Femur (tissue), 1 donor: ENCODE data around the gene CA9.

Experiments
- DNase-seq: peaks from one replicate; pipeline ENCODE4 v3.0.0-alpha.2; 2017

CA9 gene

GRCh38 chr9:35696520-35697215 is 22.9 kb downstream of the CA9 start:
- peak; percentile 62 for DNase-seq

- no peak for DNase-seq
These were observed 23.8 kb downstream of the CA9 start for GRCh38 chr9:35697486-35697885.

- no peak for DNase-seq
These were observed 24.5 kb downstream of the CA9 start for GRCh38 chr9:35698231-35698630.

- no peak for DNase-seq
These were observed 26.3 kb downstream of the CA9 start for GRCh38 chr9:35700031-35700430.

- no peak for DNase-seq
These were observed 27.2 kb downstream of the CA9 start for GRCh38 chr9:35700942-35701341.

- DNase-seq = no peak
These were observed 29.0 kb downstream of the CA9 start for GRCh38 chr9:35702696-35703095.

- no peak for DNase-seq
These were observed 30.4 kb downstream of the CA9 start for GRCh38 chr9:35703906-35704672.

- DNase-seq = no peak
These were observed 31.6 kb downstream of the CA9 start for GRCh38 chr9:35705372-35705771.

- no peak for DNase-seq
These were observed 32.2 kb downstream of the CA9 start for GRCh38 chr9:35705836-35706430.

GRCh38 chr9:35706951-35707350 is 33.2 kb downstream of the CA9 start:
- no peak for DNase-seq

- DNase-seq = no peak
These were observed 34.4 kb downstream of the CA9 start for GRCh38 chr9:35708146-35708545.

GRCh38 chr9:35710818-35711500 is 37.2 kb downstream of the CA9 start:
- DNase-seq = no peak

- no peak for DNase-seq
These were observed 38.0 kb downstream of the CA9 start for GRCh38 chr9:35711501-35712428.

GRCh38 chr9:35712762-35713400 is 39.2 kb downstream of the CA9 start:
- DNase-seq = no peak

GRCh38 chr9:35713578-35713977 is 39.9 kb downstream of the CA9 start:
- DNase-seq = no peak

- DNase-seq = no peak
These were observed 40.4 kb downstream of the CA9 start for GRCh38 chr9:35714123-35714522.

GRCh38 chr9:35714579-35715252 is 41.0 kb downstream of the CA9 start:
- no peak for DNase-seq

- no peak for DNase-seq
These were observed 42.5 kb downstream of the CA9 start for GRCh38 chr9:35716230-35716629.

- no peak for DNase-seq
These were observed 43.6 kb downstream of the CA9 start for GRCh38 chr9:35717132-35717870.

- DNase-seq = no peak
These were observed 45.2 kb downstream of the CA9 start for GRCh38 chr9:35718721-35719511.
